NCI-H69 (cell line): ENCODE measurements around the gene SLC44A5.
A peak's percentile ranks its signal among the peaks of the same experiment; 100 is the strongest.
"Not testable (repeated sequence)": the region's sequence is repeated elsewhere in the genome, so short reads cannot be mapped to it uniquely, and the experiment has no call there.

Experiments used
- DNase-seq: peaks from one replicate; lab custom pipeline; 2025; lab: John Stamatoyannopoulos, UW

Gene SLC44A5

DNA sequence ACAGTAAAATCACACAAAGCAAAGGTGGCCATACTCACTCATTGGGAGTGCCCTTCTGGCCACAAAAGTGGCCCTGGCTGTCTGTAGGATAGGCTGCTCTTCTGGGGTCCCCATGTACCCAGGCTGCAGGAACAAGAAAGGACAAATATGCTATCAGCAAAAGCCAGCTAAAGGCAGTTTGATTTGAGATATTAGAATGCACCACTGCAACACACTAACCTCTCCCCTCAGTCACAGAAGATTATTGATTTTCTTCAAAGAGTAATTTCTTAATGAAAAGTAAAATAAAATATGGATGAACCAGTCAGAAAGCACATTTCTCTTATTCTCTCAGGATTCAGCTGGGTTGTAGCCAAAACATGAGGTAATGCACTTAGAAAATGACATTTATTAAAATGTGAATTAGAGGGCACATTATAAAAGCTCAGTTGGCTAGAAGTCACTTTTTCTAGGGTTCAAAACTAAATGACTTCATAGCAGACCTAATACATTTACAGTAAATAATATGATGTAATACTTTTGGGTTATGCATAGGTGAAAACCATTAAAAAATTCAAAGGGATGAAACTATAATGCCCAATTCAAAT is 335.9 kb downstream of the SLC44A5 start:
- DNase-seq = peak; percentile 6

GRCh38 chr1:75273110-75273509 is 337.8 kb downstream of the SLC44A5 start:
- DNase-seq = no peak

DNA sequence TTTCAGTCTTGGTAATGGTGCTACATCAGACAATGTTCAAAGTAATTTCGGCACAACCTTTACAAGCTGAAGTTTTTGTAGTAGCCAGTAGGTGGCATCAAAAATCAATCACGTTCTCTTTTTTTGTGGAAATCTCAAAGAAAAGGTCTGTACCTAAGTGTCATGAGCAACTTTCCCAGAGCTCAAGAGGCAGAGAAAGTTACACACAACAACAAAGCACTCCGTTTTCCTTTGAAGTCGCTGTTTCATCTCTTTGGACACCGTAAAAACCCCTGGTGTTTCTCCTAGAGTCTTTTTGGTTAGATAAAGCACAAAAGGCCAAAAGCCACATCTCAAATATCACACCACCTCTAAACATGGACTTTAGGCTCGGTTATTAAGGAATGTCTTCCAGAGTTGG is 345.1 kb downstream of the SLC44A5 start:
- peak; percentile 65 for DNase-seq

DNA sequence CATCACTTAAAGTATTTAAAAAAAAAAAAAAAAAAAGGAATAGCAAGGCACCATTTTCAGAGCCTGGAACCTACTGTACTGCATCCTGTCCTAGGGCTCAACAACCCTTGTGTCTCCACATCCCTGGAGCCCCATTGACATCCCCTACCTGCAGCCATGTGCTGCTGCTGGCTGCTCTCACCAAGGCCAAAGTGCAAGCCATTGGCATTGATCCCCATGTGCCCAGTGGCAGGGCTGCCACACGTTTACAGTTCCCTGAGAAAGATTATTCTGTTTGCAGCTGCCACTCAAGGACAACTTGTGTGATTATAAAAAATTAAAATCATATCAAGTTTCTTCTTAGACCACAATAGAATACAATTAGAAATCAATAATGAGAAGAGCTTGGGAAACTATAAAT is 346.8 kb downstream of the SLC44A5 start:
- DNase-seq = no peak

DNA sequence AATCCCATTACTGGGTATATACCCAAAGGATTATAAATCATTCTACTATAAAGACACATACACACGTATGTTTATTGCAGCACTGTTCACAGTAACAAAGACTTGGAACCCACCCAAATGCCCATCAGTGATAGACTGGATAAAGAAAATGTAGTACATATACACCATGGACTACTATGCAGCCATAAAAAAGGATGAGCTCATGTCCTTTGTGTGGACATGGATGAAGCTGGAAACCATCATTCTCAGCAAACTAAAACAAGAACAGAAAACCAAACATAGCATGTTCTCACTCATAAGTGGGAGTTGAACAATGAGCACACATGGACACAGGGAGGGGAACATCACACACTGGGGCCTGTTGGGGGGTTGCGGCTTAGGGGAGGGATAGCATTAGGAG is 347.3 kb downstream of the SLC44A5 start:
- not testable (repeated sequence) for DNase-seq

- DNase-seq = not testable (repeated sequence)
These were observed 349.0 kb downstream of the SLC44A5 start for GRCh38 chr1:75261946-75262345.

DNA sequence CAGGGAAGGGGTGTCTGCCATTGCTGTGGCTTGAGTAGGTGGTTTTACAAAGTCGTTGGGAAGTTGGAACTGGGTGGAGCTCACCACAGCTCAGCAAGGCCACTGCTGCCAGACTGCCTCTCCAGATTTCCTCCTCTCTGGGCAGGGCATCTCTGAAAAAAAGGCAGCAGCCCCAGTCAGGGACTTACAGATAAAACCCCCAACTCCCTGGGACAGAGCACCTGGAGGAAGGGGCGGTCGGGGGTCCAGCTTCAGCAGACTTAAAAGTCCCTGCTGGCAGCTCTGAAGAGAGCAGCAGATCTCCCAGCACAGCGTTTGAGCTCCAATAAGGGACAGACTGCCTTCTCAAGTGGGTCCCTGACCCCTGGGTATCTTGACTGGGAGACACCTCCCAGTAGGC is 352.6 kb downstream of the SLC44A5 start:
- DNase-seq = no peak

GRCh38 chr1:75257424-75257823 is 353.5 kb downstream of the SLC44A5 start:
- DNase-seq = no peak

DNA sequence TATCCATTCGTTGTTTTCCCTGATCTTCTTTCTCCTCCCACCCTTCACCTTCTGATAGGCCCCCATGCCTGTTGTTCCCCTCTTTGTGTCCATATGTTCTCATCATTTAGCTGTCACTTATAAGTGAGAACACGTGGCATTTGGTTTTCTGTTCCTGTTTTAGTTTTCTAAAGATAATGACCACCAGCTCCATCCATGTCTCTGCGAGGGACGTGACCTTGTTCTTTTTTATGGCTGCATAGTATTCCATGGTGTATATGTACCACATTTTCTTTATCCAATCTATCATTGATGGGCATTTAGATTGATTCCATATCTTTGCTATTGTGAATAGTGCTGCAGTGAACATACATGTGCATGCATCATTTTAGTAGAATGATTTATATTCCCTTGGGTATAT is 360.8 kb downstream of the SLC44A5 start:
- DNase-seq = not testable (repeated sequence)

DNA sequence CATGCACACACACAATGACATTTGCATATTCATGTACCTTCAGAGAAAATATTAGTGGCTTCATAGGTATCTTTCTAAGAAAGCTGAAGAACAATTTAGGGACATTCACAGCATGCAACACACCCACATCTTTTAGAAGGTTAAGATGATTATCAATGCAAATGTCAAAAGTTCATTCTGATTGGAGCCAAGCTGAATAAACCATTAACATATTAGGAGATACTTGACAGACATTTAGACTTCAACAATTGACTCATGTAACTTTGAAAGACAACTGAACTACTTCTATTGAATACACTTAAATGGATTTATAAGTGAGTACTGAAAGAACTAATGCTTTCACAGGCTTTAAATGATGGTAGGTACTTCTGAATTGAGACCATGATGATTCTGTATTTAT is 365.7 kb downstream of the SLC44A5 start:
- DNase-seq = no peak

GRCh38 chr1:75243124-75243523 is 367.8 kb downstream of the SLC44A5 start:
- no peak for DNase-seq

DNA sequence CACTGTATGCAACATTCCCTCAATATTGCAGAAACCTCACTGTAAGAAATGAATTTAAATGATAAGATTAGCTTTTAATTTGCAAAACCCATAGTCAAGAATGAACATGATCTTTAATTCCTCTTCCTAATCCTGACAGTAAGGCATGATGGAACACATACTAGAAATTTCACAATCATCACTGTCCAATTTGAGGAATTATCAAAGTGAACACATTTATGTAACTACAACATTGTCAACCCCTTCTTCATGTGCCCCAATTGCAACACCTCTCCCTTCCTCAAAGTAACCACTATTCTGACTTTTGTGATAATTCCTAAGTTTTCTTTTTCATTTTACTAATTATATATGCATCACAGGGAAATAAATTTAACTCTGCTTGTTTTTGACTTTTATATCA is 373.6 kb downstream of the SLC44A5 start:
- no peak for DNase-seq

- DNase-seq = no peak
These were observed 376.4 kb downstream of the SLC44A5 start for GRCh38 chr1:75234562-75234961.

DNA sequence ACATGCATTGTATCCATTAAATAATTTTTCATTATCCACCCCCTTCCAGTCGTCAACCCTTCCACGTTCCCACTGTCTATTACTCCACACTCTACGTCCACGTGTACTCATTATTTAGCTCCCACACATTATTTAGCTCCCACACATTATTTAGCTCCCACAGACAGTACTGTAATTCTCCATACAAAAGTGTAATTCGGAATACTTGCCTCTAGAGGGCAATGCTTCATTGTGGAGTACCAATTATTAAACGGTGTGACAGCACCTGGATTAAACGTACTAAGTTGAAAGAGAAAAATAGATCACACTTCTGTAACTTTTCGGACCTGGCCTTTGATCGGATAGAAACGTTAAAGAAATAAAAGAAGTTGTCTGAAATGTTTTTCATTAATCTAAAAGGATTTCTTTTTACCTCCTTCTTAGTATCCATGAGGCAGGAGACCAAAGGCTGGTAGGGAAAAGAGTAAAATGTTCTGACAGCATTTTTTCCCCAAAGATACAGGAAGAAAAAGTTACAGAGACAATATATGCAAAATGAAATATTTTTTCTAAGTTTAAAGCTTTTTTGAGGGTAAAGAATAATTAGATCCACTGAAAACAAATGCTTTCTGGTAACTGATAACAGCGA is 377.5 kb downstream of the SLC44A5 start:
- peak; percentile 48 for DNase-seq

DNA sequence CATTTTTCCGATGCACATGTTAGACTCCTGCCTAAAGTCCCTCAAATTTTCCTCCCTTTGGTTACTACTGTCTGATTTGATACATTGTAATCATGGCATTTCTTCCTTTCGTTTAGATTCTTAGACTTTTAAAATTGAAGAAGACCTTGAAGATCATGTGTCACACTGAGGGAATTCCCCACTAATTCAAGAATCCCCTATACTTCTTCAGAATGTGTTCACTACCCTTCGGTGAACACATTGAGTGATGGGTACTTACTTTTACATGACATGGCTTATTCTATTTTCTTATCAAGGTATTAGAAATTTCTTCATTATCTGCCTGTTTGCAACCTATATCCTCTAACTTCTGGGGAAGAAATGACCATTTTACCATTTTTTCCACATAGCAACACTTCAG is 390.8 kb downstream of the SLC44A5 start:
- no peak for DNase-seq

- no peak for DNase-seq
These were observed 396.9 kb downstream of the SLC44A5 start for GRCh38 chr1:75214017-75214416.

DNA sequence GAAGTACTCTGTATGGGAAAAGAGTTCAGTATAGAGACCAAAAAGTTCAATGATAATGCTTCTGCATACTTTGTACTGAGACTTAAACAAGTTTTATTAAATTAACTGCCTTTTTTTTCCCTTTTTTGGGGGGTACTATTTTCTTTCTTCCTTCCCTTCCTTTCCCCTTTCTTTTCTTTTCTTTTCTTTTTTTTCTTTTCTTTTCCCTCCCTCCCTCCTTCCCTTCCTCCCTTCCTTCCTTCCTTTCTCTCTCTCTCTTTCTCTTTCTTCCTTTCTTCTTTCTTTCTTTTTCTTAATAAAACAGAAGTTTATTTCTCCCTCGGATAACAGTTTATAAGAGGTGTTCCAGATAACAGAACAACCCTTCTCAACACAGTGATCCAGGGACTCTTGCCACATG is 399.3 kb downstream of the SLC44A5 start:
- no peak for DNase-seq

DNA sequence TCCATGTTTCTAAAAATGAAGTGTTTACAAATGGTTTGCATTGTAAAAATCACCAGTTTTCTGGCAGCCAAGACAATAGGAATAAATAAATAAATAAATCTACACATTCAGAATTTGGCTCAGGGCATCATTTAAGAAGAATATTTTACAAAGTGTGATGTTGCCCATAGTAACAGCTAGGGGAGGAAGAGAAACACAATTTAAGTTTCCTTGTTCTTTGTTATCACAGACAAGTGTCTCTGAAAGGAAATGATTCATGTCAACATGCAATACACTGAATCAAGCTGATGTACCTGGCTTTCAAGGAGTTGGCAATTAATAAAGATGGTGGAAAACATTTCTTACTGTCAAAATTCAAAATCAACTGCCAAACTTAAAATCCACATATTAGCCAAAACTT is 402.1 kb downstream of the SLC44A5 start:
- no peak for DNase-seq

DNA sequence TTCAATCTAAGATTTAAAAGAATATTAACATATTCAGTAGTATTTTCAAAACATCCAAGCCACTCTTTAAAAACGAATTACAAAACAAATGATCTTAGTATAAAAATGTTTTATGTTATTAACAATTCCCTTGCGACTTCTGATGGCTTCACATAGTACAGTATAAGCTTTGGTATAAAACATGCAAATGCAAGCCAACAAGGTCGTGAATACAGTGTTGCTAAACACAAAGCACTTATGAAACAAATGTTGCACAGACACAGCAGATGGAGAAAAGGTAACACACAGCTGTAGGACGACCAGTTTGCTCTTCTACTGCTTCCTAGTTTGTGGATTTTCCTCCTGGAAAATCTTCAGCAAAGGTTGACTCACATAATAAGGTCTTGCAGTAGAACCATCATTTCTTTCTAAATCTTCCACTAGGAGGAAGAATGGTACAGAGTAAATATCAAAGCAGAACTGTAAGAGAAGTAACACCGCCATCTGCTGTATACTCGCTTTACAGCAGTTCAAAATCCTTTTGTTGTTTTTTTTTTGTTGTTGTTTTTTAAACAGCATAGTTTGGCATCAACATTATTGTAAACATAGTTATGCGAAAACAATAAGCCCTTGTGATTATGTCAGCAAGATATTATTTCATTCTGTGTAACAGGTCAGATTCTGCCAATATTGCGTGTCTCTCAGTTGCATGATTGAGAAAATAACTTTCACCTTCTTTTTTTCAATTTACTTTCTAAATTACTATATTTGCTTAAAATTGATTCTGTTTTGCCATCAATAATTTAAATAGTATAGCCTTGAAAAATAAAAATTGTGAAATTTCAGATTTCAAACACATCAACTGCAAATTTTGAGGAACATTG is 407.3 kb downstream of the SLC44A5 start:
- DNase-seq = peak; percentile 66

GRCh38 chr1:75202751-75203150 is 408.2 kb downstream of the SLC44A5 start:
- no peak for DNase-seq

DNA sequence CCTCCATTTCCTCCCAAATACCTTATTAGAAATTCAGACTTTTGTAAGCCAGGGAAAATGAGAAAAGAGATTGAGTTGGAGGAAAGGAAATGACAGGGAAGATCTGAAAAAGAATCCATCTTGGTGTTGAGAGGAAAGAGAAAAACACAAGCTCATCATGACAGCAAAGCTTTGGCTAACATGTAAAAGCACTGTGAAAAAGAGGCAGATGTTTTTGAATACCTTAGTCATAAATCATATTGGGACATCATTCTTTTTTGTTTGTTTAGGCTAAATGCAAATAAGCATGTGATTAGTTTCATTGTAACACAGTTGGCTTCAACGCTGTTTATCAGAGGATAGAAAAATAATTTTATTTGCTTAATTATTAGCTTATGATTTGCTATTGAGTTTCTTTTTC is 412.2 kb downstream of the SLC44A5 start:
- peak; percentile 63 for DNase-seq

- no peak for DNase-seq
These were observed 412.8 kb downstream of the SLC44A5 start for GRCh38 chr1:75198163-75198562.

GRCh38 chr1:75188892-75189291 is 422.0 kb downstream of the SLC44A5 start:
- DNase-seq = peak; percentile 50
